Tibial artery (tissue), 4 donors: ENCODE data around the gene PCOLCE2.

Experiments
- DNase-seq, 2 donors: peaks; one replicate each; pipeline ENCODE4 v3.0.0-alpha.2; 2019
- H3K27ac ChIP-seq, 2 donors: fragments of 200-600 bp; sonication (generic) in 1 of 2; 1 replicate in 1 of 2; 2 replicates in 1 of 2; pipeline ENCODE4 v1.5.1; 2018 to 2019; ENCODE audit warnings: mild to moderate bottlenecking in 1 of 2
- H3K27me3 ChIP-seq, 2 donors: fragments of 200-600 bp; sonication (generic) in 1 of 2; one replicate each; pipeline versions ENCODE4 v1.5.1 to v1.6.0; 2016 to 2019
- H3K36me3 ChIP-seq, 3 donors: fragments of 200-600 bp; sonication (generic) in 2 of 3; one replicate each; pipeline ENCODE4 v1.5.1; 2016 to 2019; ENCODE audit warnings: mild to moderate bottlenecking in 2 of 3
- H3K4me1 ChIP-seq, 4 donors: fragments of 200-600 bp; sonication (generic) in 2 of 4; 1 replicate in 3 of 4; 2 replicates in 1 of 4; pipeline ENCODE4 v1.5.1; 2016 to 2019
- H3K4me3 ChIP-seq, 2 donors: fragments of 200-600 bp; sonication (generic) in 1 of 2; 1 replicate in 1 of 2; 2 replicates in 1 of 2; pipeline ENCODE4 v1.5.1; 2018 to 2019; ENCODE audit warnings: mild to moderate bottlenecking in 2 of 2
- H3K9me3 ChIP-seq, 3 donors: fragments of 200-600 bp; sonication (generic) in 1 of 3; one replicate each; pipeline ENCODE4 v1.5.1; 2016 to 2019
- intact Hi-C: fragments of 100-400 bp; cut with DNase I; formaldehyde crosslinking; loops from one replicate; pipeline ENCODE4 v1.15.0; 2023; ENCODE audit warnings: low total_unique reads
- TF ChIP-seq, protein P1 (sequence below), 2 experiments: fragments of 200-600 bp in 1 of 2; fragments of 450-650 bp in 1 of 2; IDR thresholded peaks; one replicate each; pipeline ENCODE4 v1.5.1; 2017 to 2019; ENCODE audit warnings: antibody characterized with exemption in 2 of 2, mild to moderate bottlenecking in 1 of 2, moderate library complexity in 1 of 2

The PCOLCE2 gene

GRCh38 chr3:142784228-142784627 is 104.7 kb downstream of the PCOLCE2 start:
- H3K4me3 ChIP-seq: no peak overlapping the region
- H3K4me1 ChIP-seq: no peaks in the 10 kb centered on the region
- H3K36me3 ChIP-seq: peaks cover 0 to 9% (median 7%) of the 10 kb centered on the region in 3 donors
- TF ChIP-seq, protein P1, sequence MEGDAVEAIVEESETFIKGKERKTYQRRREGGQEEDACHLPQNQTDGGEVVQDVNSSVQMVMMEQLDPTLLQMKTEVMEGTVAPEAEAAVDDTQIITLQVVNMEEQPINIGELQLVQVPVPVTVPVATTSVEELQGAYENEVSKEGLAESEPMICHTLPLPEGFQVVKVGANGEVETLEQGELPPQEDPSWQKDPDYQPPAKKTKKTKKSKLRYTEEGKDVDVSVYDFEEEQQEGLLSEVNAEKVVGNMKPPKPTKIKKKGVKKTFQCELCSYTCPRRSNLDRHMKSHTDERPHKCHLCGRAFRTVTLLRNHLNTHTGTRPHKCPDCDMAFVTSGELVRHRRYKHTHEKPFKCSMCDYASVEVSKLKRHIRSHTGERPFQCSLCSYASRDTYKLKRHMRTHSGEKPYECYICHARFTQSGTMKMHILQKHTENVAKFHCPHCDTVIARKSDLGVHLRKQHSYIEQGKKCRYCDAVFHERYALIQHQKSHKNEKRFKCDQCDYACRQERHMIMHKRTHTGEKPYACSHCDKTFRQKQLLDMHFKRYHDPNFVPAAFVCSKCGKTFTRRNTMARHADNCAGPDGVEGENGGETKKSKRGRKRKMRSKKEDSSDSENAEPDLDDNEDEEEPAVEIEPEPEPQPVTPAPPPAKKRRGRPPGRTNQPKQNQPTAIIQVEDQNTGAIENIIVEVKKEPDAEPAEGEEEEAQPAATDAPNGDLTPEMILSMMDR (IDR thresholded peaks at IDR 0.05): no peak
- no peaks in the 10 kb centered on the region for H3K27me3 ChIP-seq
- intact Hi-C loops: no loop called here
- no peak overlapping the region for H3K27ac ChIP-seq
- no peaks in the 10 kb centered on the region for H3K9me3 ChIP-seq
- DNase-seq: no peak

DNA sequence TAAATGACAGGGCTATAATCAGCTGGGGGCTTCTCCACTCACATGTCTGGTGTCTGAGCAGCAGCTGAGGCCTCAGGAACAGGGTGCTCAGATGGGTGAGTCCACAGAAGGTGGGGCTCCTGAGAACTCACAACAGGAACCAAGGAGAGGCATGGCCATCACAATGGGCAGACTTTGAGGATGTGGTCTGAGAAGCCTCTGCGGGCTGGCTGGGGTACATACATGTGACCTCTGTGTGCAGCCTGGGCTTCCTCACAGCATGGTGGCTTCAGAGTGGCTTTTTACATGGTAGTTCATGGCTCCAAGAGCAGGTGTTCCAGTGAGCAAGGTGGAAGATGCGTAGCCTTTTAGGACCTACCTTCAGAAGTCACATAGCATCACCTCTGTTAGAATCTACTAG is 106.3 kb downstream of the PCOLCE2 start:
- TF ChIP-seq, protein P1 (IDR thresholded peaks at IDR 0.05): no peak
- Histone ChIP-seq H3K4me1 (no peaks in the 10 kb centered on the region), H3K36me3 (peaks cover 0 to 9% (median 7%) of the 10 kb centered on the region in 3 donors), H3K9me3 (no peaks in the 10 kb centered on the region), H3K27ac (no peak overlapping the region), H3K27me3 (no peaks in the 10 kb centered on the region), H3K4me3 (no peak overlapping the region)
- peak in 1 of 2 donors; percentile 53 for DNase-seq
- intact Hi-C loops: no loop called here

- TF ChIP-seq, protein P1 (IDR thresholded peaks at IDR 0.05): no peak
- no peaks in the 10 kb centered on the region for H3K4me1 ChIP-seq
- no peak overlapping the region for H3K27ac ChIP-seq
- peaks cover 0 to 9% (median 4%) of the 10 kb centered on the region in 3 donors for H3K36me3 ChIP-seq
- H3K4me3 ChIP-seq: no peak overlapping the region
- H3K9me3 ChIP-seq: no peaks in the 10 kb centered on the region
- H3K27me3 ChIP-seq: no peaks in the 10 kb centered on the region
- intact Hi-C loops: no loop called here
- DNase-seq: no peak
These were observed 109.3 kb downstream of the PCOLCE2 start for GRCh38 chr3:142779591-142779990.

DNA sequence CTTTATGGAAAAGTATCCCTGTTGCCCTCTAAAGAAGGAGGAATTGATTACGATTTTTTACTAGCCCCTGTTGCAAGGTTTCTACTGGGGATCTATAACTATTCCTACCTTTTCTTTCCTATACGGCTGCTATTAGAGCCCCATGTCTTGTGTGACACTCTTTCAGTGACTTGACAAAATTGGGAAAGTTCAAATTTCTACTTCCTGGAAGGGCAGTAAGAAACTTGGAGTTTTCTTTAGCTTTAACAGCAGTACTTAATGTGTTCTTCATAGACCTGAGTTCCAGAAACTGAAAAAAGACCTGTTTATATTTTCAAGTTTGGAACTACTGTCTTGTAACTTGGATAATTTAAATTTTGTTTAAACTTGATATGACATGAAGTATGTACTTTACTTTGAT is 110.3 kb downstream of the PCOLCE2 start:
- DNase-seq: no peak
- TF ChIP-seq, protein P1 (IDR thresholded peaks at IDR 0.05): no peak
- intact Hi-C loops: no loop called here
- no peaks in the 10 kb centered on the region for H3K9me3 ChIP-seq
- H3K27me3 ChIP-seq: no peaks in the 10 kb centered on the region
- no peak overlapping the region for H3K4me3 ChIP-seq
- H3K27ac ChIP-seq: no peak overlapping the region
- peaks cover 0 to 9% (median 4%) of the 10 kb centered on the region in 3 donors for H3K36me3 ChIP-seq
- no peaks in the 10 kb centered on the region for H3K4me1 ChIP-seq

DNA sequence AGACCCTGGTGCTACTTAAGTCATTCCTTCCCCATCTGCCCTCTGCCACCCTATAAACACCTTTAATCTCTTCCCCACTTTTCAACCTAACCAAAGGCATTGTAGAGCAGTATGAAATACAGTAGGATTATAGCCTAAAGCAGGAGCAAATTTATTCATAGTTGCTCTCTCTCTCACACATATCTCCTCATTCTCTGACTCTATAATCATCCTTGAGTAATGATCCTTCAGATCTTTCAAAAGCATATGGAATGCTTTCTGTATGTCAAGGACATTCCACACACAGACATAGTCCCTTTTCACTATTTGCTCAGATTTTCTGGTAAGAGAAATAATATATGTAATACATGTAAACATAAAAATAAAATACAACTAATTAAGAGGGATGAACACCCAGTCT is 111.0 kb downstream of the PCOLCE2 start:
- Histone ChIP-seq H3K9me3 (no peaks in the 10 kb centered on the region), H3K36me3 (peaks cover under 1 to 4% (median 4%) of the 10 kb centered on the region in 3 donors), H3K27me3 (no peaks in the 10 kb centered on the region), H3K4me1 (no peaks in the 10 kb centered on the region), H3K27ac (no peak overlapping the region), H3K4me3 (no peak overlapping the region)
- TF ChIP-seq, protein P1 (IDR thresholded peaks at IDR 0.05): no peak
- DNase-seq: no peak
- intact Hi-C loops: no loop called here

- intact Hi-C loops: no loop called here
- H3K27me3 ChIP-seq: no peaks in the 10 kb centered on the region
- no peak overlapping the region for H3K4me3 ChIP-seq
- peaks cover 13 to 57% (median 33%) of the 10 kb centered on the region in 3 donors for H3K36me3 ChIP-seq
- DNase-seq: no peak
- peaks cover 0 to 16% (median 4%) of the 10 kb centered on the region in 3 donors for H3K9me3 ChIP-seq
- TF ChIP-seq, protein P1 (IDR thresholded peaks at IDR 0.05): no peak
- no peak overlapping the region for H3K27ac ChIP-seq
- no peaks in the 10 kb centered on the region for H3K4me1 ChIP-seq
These were observed 120.5 kb downstream of the PCOLCE2 start for GRCh38 chr3:142768338-142768737.
